ENCODE measurements around the gene CFAP119.

GRCh38 chr16:30722916-30723315 lies 38.9 kb downstream of the CFAP119 start:
- TF ChIP-seq SMC3 (conservative IDR thresholded peaks at IDR 0.05; ENCODE audit: poor library complexity) (no peak), POLR2AphosphoS5 (IDR thresholded peaks at IDR 0.05) (no peak), REST (IDR thresholded peaks at IDR 0.05; ENCODE audit: borderline replicate concordance) (no peak), CTCF (IDR thresholded peaks at IDR 0.05; ENCODE audit: poor library complexity, severe bottlenecking) (no peak), EZH2 (IDR thresholded peaks at IDR 0.05; ENCODE audit: borderline replicate concordance, insufficient read depth, low read length, poor library complexity, severe bottlenecking) (no peak), EP300 (conservative IDR thresholded peaks at IDR 0.05; ENCODE audit: poor library complexity, severe bottlenecking) (no peak), TAF1 (IDR thresholded peaks at IDR 0.05; ENCODE audit: low read depth) (no peak), RAD21 (conservative IDR thresholded peaks at IDR 0.05) (no peak)

Data from neural cell (in vitro differentiated cells).